NK-92 treated with Interleukin-12 subunit alpha and Interleukin-12 subunit beta, amount 100 ng/mL, for 24 hours (cell line): ENCODE results near the gene LCMT2.
A peak's percentile ranks its signal among the peaks of the same experiment; 100 is the strongest.

ENCODE experiments used
- DNase-seq: peaks from one replicate; lab custom pipeline; 2025; lab: John Stamatoyannopoulos, UW

The LCMT2 gene, protein sequence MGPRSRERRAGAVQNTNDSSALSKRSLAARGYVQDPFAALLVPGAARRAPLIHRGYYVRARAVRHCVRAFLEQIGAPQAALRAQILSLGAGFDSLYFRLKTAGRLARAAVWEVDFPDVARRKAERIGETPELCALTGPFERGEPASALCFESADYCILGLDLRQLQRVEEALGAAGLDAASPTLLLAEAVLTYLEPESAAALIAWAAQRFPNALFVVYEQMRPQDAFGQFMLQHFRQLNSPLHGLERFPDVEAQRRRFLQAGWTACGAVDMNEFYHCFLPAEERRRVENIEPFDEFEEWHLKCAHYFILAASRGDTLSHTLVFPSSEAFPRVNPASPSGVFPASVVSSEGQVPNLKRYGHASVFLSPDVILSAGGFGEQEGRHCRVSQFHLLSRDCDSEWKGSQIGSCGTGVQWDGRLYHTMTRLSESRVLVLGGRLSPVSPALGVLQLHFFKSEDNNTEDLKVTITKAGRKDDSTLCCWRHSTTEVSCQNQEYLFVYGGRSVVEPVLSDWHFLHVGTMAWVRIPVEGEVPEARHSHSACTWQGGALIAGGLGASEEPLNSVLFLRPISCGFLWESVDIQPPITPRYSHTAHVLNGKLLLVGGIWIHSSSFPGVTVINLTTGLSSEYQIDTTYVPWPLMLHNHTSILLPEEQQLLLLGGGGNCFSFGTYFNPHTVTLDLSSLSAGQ

GRCh38 chr15:43329960-43330779 is at the start of gene LCMT2:
TSS of gene LCMT2 (minus strand) at chr15:43330573. CDS start at chr15:43330489, 84 bp downstream.
- peak; percentile 89 for DNase-seq

- DNase-seq, result no peak
Measured at GRCh38 chr15:43378601-43379000, 48.2 kb upstream of the LCMT2 start.

GRCh38 chr15:43376017-43376705 is 45.8 kb upstream of the LCMT2 start:
- no peak for DNase-seq

DNA sequence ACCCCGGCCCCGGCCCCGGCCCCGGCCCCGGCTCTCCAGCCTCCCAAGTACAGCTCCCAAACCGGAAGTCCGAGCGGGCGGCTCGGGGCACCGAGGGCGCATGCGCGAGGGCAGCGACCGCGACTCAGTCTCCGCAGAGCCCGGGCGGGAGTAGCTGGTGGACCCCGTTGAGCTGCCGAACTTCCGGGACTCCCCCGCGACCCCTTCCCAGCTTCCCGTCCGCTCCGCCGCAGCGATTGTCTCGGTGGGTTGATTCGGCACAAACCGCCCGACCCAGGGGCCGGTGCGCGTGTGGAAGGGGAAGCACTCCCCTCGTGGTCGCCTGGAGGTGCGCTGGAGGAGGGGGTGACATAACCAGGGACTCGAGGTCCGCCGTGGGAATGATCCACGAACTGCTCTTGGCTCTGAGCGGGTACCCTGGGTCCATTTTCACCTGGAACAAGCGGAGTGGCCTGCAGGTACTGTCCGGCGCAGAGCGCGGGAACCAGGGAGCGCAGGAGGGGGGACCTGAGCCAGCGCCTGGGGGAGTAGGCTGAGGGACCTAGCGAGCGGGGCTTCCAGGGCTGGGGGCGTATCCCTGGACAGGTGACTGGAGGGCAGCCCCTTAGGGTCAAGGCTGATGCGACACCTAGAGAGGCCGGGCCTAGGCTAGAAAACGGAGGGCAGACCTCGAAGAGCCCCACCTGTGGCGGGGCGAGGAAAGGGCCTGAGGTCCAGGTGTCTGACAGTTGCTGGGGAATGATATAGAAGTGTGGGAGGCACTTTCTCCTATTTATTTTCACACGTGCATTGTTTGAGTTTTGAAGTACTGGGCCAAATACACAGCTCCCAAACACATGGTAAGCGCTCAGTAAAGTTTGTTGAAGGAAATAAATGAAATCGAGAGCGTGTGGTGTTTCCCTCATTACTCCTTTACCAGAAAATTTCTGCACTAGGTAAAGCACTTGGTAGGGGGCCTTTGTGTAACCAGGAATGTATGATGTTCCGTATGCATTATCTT is 40.9 kb upstream of the LCMT2 start, which contains the start of the genes TUBGCP4 and ZSCAN29:
TUBGCP4 (plus strand) TSS at position 127 of the 1,000 bp plus-strand sequence; CDS start at position 381, 254 bp downstream.
ZSCAN29 (minus strand) TSS at position 69 of the 1,000 bp plus-strand sequence. CDS start 1,130 bp downstream, outside the sequence.
- DNase-seq, result peak; percentile 84

DNA sequence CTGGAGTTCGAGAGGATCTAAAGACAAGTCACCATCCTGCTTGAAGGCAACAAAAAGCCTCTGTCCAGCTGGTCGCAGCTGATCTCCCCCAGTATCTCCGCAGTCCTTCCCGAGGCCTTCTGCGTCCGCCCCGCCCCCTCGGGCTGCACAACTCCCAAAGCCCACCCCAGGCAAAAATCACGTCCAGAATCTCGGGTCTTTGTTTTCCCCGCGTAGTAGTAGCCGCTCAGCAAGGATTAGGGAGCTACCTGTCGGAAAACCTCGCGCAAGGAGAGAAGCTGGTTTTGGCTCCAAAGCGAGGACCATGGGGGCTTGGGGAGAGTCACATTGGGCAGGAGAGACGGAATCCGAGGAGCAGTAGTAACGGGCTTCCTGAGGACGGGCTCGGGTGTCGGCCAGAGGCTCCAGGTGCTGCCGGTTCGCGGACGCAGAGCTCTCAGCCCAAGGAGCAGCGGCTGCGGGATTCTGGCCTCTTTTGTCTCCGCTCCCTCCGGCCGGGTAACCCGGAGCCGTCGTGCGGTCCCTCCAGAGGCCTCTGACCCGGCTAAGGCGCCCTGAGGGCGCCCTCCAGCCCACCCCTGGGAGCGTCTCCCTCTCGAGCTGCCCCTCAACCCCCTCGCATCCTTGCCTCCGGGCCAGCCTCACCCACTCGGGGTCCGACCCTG is 40.1 kb upstream of the LCMT2 start:
- DNase-seq, result no peak

- DNase-seq, result no peak
Measured at GRCh38 chr15:43361313-43361903, 31.0 kb upstream of the LCMT2 start.

GRCh38 chr15:43360821-43361220 is 30.4 kb upstream of the LCMT2 start:
- no peak for DNase-seq

- no peak for DNase-seq
Measured at GRCh38 chr15:43352693-43353382, 22.5 kb upstream of the LCMT2 start.

- DNase-seq, result no peak
Measured at GRCh38 chr15:43347114-43347513, 16.7 kb upstream of the LCMT2 start.

DNA sequence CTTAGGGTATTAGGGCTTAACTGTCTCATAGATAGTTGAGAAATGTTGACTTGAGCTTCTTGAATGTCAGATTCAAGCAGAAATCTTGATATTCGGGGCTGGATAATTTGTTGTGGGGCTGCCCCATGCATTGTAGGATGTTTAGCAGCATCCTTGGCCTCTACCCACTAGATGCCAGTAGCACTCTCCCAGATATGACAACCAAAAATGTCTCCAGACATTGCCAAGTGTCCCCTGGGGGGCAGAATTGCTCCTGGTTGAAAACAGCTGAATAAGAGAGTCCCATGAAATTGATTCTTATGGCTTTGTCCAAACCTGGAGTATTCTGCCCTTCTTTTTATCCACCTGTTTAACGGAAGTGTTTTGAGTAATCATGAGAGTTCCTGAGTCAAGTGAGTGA is 15.9 kb upstream of the LCMT2 start:
- no peak for DNase-seq

DNA sequence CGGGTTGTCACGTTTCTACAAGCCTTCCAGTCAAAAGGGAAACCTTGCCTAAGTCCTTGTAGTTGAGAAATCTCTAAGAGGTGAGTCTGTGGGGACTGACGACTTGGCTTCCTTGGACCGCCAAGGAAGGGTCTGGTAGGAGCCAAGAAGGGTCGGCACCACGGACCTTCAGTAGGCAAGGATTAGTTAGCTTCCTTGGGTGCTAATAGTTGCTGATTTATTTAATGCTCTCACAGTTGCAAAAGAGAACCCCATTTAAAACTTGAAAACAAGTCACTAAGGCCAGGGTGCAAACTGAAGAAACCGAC is 361 bp upstream of the LCMT2 start:
- no peak for DNase-seq

DNA sequence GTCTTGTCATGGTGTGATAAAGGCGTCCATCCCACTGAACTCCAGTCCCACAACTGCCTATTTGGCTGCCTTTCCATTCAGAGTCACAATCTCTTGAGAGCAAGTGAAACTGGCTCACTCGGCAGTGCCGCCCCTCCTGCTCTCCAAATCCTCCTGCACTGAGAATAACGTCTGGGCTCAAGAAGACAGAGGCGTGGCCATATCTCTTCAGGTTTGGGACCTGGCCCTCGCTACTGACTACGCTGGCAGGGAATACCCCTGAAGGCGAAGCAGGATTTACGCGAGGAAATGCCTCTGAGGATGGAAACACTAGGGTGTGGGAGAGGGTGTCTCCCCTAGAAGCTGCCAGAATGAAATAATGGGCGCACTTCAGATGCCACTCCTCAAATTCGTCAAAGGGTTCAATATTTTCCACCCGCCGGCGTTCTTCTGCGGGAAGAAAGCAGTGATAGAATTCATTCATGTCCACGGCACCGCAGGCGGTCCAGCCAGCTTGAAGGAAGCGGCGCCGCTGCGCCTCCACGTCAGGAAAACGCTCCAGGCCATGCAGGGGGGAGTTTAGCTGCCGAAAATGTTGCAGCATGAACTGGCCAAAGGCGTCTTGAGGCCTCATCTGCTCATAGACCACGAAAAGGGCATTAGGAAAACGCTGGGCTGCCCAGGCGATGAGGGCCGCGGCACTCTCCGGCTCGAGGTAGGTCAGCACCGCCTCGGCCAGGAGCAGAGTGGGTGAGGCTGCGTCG is 985 bp downstream of the LCMT2 start:
- no peak for DNase-seq

DNA sequence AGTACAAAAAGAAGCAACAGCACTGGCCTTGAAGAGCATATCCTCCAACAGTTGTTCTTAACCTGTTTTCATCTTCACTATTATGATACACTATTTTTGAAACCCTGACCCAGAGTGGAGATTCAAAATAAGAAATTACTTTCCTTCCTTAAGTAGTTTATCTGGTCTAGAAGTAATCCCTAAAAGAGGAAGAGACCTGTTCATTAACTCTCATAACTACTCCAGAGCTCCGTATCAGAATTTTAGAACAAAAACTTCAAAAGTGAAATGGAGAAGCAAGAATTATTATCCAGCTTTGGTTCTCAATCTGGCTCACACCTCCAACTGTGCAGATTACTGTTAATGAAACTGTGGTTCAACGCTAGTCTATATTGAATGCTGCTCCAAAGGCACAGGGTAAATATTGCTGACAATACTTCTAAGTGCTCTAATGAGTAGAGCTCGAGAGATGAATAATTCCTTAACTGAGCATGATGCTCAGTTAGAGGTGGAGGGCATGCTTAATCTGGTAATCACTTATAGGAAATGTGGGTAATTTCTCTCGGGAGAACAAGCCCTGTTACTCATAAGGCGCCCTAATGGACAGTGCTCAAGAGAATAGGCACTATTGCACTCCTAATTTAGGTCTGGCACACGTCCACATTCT is 5.2 kb downstream of the LCMT2 start:
- DNase-seq, result no peak

DNA sequence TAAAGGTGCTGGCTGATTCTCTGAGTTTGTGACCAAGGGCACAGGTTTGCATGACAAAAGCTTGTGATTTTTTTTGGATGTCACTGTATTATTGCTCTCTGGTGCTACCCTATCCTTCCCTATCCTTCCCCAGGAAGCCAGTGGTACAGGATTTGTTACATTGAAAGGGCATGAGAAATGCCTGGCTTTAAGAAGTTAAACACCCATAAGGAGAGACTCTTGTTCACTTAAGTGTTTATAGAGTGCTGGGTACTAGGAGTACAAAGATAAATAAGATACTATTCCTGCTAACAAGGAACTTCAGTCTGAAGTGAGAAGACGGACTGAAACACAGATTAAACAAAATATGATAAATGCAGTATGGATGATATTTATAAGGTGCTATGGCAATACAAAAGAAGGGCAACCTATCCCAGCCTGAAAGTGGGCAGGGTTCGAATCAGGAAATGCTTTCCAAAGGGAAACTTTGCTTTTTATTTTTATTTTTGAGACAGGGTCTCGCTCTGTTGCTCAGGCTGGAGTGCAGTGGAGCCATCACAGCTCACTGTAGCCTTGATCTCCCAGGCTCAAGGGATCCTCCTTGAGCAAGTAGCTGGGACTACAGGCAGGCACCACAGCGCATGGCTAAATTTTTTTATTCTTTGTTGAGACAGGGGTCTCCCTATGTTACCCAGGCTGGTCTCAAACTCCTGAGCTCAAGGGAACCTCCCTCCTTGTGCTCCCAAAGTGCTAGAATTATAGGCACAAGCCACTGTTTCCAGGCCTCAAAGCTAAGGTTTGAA is 11.2 kb downstream of the LCMT2 start:
- DNase-seq, result no peak

DNA sequence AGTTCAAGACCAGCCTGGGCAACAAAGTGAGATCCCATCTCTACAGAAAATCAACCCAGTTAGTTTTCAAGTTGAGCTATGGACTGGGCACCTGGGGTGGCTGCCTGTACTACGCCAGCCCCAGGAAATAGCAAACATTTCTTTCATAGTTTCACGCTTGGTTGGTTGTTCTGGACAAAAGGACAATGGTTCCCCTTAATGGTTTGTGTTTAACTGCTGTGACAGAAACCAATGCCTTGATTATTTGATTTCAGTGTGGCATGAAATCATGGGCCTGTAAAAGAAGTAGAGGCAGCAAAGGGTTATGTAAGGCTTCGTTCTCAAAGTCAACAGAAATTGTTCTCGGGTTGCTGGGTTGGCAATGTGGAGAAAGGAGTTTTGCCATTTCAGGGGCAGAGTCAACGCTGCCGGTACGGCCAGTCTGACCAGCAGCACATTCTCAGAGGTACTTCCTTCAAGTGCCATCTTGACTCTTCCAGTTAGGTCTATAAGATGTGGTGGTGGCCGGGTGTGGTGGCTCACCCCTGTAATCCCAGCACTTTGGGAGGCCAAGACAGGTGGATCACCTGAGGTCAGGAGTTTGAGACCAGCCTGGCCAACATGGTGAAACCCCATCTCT is 12.7 kb downstream of the LCMT2 start:
- no peak for DNase-seq

- no peak for DNase-seq
Measured at GRCh38 chr15:43316971-43317346, 13.4 kb downstream of the LCMT2 start.
